GM18505 (cell line): Measurements from ENCODE around the gene CHD1.
A peak's percentile ranks its signal among the peaks of the same experiment; 100 is the strongest.

Experiments used
- ATAC-seq: cut with Tn5 transposase; IDR thresholded peaks from one replicate; pipeline ENCODE4 v1.9.1; 2021; ENCODE audit not compliant: unreplicated experiment
- POLR2A ChIP-seq: IDR thresholded peaks from 4 replicates; pipeline ENCODE4 v1.6.1; 2011; ENCODE audit warnings: borderline replicate concordance; ENCODE audit not compliant: insufficient read depth, insufficient read length; ENCODE audit errors: extremely low read depth

Gene CHD1

DNA sequence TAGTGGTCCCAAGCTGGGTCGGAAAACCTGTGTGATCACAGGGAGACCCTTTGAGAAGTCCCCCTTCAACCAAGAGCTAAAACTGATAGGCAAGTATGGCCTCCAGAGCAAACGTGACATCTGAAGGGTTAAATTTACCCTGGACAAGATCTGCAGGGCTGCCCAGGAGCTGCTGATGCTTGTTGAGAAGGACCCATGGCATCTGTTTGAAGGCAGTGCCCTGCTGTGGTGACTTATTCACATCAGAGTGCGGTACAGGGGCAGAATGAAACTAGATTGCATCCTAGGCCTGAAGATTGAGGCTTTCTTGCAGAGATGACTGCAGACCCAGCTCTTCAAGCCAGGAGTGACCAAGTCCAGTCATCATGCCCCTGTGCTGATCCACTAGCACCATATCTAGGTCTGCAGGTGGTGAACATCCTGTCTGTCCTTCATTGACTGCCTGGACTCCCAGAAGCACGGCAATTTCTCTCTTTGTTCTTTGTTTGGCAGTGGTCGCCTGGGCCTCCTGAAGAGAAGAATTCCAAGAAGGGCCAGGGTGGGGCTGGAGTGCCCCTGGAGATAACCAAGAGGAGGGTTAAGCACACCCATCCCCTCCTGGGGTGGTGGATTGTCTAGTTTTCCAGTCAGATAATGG lies 25.7 kb upstream of the CHD1 start:
- no peak for TF ChIP-seq POLR2A
- no peak for ATAC-seq

DNA sequence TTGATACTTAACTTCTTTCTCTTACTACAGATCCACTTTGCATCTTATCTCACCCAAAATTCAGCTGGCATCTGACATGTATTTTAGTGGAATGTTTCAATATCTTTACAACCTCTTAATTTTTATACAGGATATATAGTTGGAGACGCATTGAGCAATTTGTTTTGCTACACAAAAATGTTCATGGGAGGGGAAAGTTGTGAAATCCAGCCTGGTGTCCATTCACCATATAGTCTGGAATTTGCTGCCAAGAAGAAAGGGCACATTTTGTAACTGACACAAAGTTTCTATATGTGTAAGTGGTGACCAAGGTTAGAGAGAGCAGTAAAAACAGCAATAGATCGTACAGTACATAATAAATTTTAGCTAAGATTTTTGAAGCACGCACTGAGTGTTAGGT lies 14.0 kb upstream of the CHD1 start:
- no peak for TF ChIP-seq POLR2A
- no peak for ATAC-seq

DNA sequence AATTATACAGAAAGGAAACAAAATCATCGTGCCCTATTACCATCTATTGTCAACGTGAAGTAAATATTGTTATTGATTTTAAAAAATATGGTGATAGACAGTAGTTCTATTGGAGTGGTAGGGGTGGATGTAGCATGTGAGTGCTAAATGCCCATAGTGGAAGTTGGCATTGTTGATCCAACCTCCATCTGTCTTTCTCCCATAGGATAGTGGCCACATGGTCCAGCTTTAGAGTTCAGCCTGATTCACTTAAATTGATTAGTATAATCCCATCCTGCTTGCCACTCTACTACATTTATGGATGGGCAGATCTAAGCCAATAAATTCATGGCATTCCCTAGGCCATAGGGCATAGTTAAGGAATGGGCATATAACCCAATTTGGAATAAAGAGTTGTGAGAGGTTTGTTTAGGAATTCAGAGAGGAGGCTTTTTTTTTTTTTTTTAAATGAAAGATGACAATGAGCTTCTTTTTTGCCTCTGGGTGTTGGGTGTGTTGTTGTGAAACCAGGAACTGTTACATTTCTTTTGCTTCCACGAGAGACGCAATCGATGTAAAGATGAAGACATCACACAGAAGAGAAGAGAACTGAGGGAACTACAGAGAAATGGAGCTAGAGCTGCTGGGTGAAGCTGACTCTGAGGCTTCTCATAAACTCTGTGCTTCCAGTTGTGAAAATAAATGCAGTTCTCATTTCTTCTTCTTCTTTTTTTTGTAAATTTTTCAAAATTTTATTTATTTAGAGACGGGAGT lies 12.5 kb upstream of the CHD1 start:
- no peak for ATAC-seq
- no peak for TF ChIP-seq POLR2A

DNA sequence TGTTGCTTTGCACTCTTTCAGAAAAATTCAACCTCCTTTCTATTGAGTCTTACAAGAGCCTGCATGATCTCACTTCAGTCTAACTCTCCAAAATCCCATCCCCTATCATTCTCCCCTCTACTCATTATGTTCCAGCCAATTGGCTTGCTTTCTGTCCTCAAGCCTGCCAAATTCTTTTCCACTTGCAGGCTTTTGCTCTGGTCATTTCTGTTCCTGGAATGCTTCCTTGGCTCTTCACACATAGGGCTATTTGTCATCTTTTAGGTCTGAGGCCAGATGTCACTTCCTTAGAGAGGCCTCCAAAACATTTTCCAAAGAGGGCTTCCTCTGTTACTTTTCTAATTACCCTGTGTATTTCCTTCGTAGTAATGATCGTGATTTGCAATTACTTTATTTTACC lies 11.8 kb upstream of the CHD1 start:
- ATAC-seq: no peak
- TF ChIP-seq POLR2A: no peak

DNA sequence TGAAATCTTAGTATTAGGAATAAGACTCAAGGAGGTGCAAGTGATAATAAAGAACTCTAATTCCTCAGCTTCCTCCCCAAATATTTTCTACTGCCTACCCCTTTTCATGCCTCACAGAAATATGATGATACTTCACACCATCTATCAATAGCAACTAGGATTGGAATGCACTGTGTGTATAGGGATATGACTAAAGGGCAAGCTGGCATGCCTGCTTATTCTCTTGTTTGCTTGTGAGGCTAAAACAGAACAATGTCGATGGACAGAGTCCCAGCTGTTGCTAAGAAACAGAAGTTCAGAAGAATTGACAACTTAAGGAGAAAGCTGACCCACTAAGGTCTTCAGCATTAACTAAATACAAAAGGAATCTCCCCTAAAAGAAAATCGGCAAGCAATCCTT lies 9.7 kb upstream of the CHD1 start:
- ATAC-seq: no peak

DNA sequence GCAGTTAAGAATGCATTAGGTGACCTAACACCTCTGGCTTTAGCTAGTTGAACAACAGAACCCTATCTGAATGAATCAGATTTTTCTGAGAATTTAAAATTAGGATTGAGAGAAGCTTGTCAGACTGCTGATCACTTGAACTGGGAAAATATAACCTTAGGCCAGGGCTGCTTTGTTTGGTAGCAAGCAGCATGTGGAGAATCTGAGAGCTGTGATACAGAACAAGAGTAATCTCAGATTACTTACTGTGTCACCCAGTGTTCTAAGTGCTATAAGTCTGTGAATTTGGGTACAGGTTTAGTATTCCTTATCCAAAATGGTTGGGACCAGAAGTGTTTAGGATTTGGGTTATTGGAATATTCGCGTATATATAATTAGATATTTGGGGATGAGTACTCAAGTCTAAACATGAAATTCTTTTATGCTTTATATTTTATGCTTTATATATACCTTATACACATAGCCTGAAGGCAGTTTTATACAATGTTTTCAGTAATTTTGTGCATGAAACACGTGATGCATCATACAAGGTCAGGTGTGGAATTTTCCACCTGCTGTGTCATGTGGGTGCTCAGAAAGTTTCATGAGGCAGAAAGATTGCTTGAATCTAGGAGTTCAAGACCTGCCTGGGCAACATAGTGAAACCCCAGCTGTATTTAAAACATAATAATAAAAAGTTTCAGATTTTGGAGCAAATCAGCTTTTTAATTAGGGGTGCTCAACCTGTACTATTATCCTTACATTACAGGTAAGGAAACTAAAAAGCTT lies 8.3 kb upstream of the CHD1 start:
- TF ChIP-seq POLR2A: no peak
- ATAC-seq: no peak

More for the DNA sequence above, 9.7 kb upstream of the CHD1 start:
- TF ChIP-seq POLR2A: no peak

DNA sequence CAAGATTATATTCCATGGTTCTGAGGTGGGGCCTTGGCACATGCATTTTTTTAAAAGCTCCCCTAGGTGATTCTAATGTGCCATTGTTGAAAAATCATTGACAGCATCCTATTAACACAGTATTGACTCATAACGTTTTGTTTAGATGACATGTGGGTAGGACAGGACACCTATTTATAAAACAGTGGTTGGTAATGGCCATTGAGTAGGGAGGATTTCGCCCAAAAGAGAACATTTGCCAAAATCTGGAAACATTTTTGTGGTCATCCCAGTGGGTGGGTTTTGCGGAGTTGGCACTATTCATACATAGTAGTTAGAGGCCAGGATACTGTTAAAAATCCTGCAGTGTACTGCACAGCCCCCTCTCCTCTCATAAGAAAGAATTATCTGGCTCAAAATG lies 6.4 kb upstream of the CHD1 start:
- no peak for ATAC-seq
- TF ChIP-seq POLR2A: no peak

DNA sequence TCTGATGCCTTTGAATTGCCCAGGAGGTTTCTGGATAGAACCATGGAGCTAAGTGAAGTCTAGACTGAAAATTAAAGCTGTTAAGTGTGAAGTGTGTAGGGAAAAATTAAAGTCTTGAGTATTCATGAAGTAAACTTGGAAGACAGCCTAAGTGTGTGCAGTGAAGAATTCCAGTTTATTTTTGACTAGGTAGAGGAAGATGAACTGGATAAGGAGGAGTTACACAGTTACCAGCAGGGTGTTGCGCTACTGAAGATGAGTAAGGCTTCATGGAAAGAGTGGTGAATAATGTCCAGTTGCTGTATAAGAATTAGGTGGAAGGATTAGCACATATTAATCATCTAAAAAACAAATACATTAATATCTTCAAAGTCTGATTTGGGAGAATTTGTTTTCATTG lies 5.7 kb upstream of the CHD1 start:
- no peak for ATAC-seq
- TF ChIP-seq POLR2A: no peak

DNA sequence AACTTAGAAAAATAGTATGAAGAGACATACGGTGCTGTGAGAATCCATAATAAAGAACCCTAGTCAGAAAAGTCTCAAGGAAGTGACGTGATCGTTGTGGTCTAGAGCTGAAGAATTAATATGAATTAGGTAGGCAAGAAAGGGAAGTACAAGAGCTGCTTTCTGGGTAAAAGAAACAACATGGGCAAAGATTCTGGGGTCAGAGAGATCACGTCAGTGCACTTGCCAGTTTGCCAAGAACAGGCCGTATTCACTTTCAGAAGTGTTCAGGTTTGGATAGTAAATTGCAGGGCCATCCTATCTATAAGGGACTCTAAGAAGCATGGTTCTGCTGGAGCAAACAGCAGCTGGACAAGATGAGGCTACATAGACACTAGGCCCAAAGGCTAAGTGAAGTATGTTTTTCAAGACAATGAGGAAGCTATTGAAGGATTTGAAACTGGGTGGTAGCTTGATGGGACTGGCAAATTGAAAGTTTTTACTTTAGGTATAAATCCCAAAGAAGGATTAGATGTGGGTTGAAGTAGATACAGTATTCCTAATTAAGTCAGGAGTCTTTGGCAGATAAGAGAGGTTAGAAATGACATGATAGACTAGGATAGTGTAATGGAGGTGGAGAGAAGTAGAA lies 4.8 kb upstream of the CHD1 start:
- ATAC-seq: peak; percentile 17

DNA sequence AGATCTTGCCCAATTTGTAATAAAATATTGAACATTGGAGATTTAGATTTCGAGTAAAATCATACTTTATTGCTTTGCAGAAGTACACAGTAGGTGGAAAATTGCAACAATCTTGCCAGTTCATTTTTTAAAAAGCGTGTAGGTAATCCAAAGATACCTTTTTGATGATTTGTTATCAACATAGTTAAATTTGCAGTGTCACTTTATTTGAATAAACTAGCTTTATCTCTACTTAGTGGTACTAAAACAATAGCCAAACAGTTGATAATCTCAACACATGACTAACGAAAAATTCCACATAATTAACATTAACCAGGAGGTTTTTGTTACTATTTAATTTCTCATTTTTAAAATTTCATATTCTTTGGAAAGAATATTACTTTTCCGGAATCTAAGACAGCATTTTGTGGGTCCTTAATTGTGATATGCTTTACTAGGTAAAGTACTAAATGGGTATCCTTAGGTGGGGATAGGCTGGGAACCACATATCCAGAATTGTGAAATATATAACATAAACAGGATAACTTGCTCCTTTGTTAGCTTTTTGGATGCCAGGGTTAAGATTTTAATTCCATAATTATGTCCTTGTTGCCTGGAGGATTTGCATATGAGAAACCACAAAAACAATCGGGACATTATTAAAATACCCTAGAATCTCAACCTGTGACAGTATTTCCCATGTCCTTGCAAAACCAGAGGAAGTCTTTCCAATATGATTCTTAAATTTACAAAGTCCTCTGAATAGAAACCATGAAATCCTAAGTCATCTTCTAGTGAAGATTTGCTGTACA lies 2.4 kb upstream of the CHD1 start:
- no peak for ATAC-seq
- TF ChIP-seq POLR2A: no peak

More for the DNA sequence above, 4.8 kb upstream of the CHD1 start:
- TF ChIP-seq POLR2A: no peak

DNA sequence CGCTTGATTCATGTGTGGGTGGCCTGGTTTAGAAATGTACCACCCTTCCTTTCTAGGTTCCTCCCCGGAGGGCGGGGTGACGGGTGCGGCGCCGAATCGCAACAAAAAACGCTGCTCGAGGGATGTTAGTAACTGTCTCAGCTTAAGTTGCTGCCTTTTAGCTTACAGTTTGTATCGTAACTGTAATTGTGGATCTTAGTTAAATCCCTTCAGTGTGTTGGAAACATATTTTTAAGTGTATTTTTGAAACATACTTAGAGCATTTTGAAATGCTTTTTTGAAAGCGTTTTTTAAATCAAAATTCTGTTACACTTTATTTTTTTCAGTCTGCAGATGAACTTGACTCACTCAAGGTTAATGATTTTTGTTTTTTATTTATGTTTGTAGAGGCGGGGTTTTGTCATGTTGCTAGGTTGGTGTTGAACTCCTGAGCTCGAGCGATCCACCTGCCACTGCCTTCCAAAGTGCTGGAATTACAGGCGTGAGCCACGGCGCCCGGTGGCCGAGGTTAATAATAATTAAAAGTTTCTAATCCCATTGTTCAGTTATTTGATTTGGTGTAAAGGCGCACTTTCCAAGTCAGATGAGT lies 997 bp upstream of the CHD1 start:
- ATAC-seq: no peak
- TF ChIP-seq POLR2A: no peak
